DMS53 (cell line): ENCODE data around the gene DKKL1.
"Not testable (repeated sequence)": the region's sequence is repeated elsewhere in the genome, so short reads cannot be mapped to it uniquely, and the experiment has no call there.

Source experiments
- DNase-seq: peaks from one replicate; lab custom pipeline; 2025; lab: John Stamatoyannopoulos, UW

The DKKL1 gene

GRCh38 chr19:49363268-49364082 lies at the start of gene DKKL1:
DKKL1 (plus strand) TSS chr19:49363877; CDS start chr19:49363999, 122 bp downstream.
- DNase-seq: peak; percentile 87

GRCh38 chr19:49315111-49315510 lies 48.6 kb upstream of the DKKL1 start:
- DNase-seq: no peak

- no peak for DNase-seq
These were observed 47.4 kb upstream of the DKKL1 start for GRCh38 chr19:49316284-49316683.

GRCh38 chr19:49318296-49318695 lies 45.4 kb upstream of the DKKL1 start:
- DNase-seq: no peak

- DNase-seq: no peak
These were observed 38.7 kb upstream of the DKKL1 start, which contains the start of gene SLC6A16 for GRCh38 chr19:49324801-49325576. SLC6A16 (minus strand) TSS chr19:49325191; CDS start chr19:49311347, 13,844 bp downstream.

GRCh38 chr19:49325756-49326155 lies 37.9 kb upstream of the DKKL1 start:
- not testable (repeated sequence) for DNase-seq

- no peak for DNase-seq
These were observed 37.4 kb upstream of the DKKL1 start for GRCh38 chr19:49326165-49326704.

- peak; percentile 64 for DNase-seq
These were observed 35.7 kb upstream of the DKKL1 start for GRCh38 chr19:49327878-49328544.

- DNase-seq: no peak
These were observed 34.9 kb upstream of the DKKL1 start for GRCh38 chr19:49328741-49329140.

GRCh38 chr19:49331187-49331586 lies 32.5 kb upstream of the DKKL1 start:
- DNase-seq: not testable (repeated sequence)

- peak; percentile 39 for DNase-seq
These were observed 32.0 kb upstream of the DKKL1 start for GRCh38 chr19:49331616-49332055.

- DNase-seq: not testable (repeated sequence)
These were observed 30.8 kb upstream of the DKKL1 start for GRCh38 chr19:49332691-49333417.

- no peak for DNase-seq
These were observed 30.3 kb upstream of the DKKL1 start for GRCh38 chr19:49333418-49333805.

GRCh38 chr19:49333811-49334288 lies 29.8 kb upstream of the DKKL1 start:
- DNase-seq: no peak

GRCh38 chr19:49335071-49335783 lies 28.4 kb upstream of the DKKL1 start, which contains the start of gene CD37:
CD37 (plus strand) TSS chr19:49335406; CDS start chr19:49335541, 135 bp downstream.
- DNase-seq: no peak

- DNase-seq: no peak
These were observed 27.7 kb upstream of the DKKL1 start for GRCh38 chr19:49335784-49336481.

GRCh38 chr19:49336482-49337266 lies 27.0 kb upstream of the DKKL1 start:
- DNase-seq: no peak

GRCh38 chr19:49337267-49338022 lies 26.2 kb upstream of the DKKL1 start:
- no peak for DNase-seq
